Omental fat pad (tissue), 4 donors: ENCODE measurements around the gene TBC1D16. TPM values are rescaled to one million over a fixed set of nuclear protein-coding genes. Genes with fewer than 3 reads are reported as not detected.

Source experiments
- ATAC-seq: fragments of 150-250 bp; one replicate; pipeline ENCODE4 v1.9.1; 2016; ENCODE audit warnings: mild to moderate bottlenecking, moderate library complexity; ENCODE audit not compliant: low FRiP score
- DNase-seq: peaks from one replicate; pipeline ENCODE4 v3.0.0-alpha.2; 2019; ENCODE audit warnings: low spot score
- CTCF ChIP-seq, 3 donors: fragments of 450-650 bp; IDR thresholded peaks; one replicate each; pipeline ENCODE4 v1.5.1; 2016 to 2017; ENCODE audit warnings: antibody characterized with exemption in 3 of 3, mild to moderate bottlenecking in 3 of 3, moderate library complexity in 2 of 3
- total RNA-seq, 4 donors: library from RNA; depleted of rRNA; stranded (reverse); fragments of >200 nt; gene quantifications; one replicate each; pipeline ENCODE4 v1.1.0, GENCODE V29; 2016

TBC1D16 gene
- total RNA-seq, 4 donors from 2014 or later, result 46.1 to 97.9 (median 65.3) TPM

- no peak for TF ChIP-seq CTCF (IDR thresholded peaks at IDR 0.05)
- no peak for ATAC-seq
- no peak for DNase-seq
These were observed 10.5 kb downstream of the TBC1D16 start for GRCh38 chr17:80025140-80025539.

GRCh38 chr17:80024206-80024972, 11.3 kb downstream of the TBC1D16 start:
- ATAC-seq (peak; percentile 34), DNase-seq (no peak)
- no peak for TF ChIP-seq CTCF (IDR thresholded peaks at IDR 0.05)

- DNase-seq (no peak), ATAC-seq (no peak)
- TF ChIP-seq CTCF (IDR thresholded peaks at IDR 0.05), result no peak
These were observed 12.0 kb downstream of the TBC1D16 start for GRCh38 chr17:80023481-80024205.

- ATAC-seq, result no peak
- DNase-seq, result no peak
- TF ChIP-seq CTCF (IDR thresholded peaks at IDR 0.05), result no peak
These were observed 14.1 kb downstream of the TBC1D16 start for GRCh38 chr17:80021600-80021999.

- no peak for DNase-seq
- ATAC-seq, result no peak
- no peak for TF ChIP-seq CTCF (IDR thresholded peaks at IDR 0.05)
These were observed 16.6 kb downstream of the TBC1D16 start for GRCh38 chr17:80018917-80019651.

- ATAC-seq (no peak), DNase-seq (no peak)
- no peak for TF ChIP-seq CTCF (IDR thresholded peaks at IDR 0.05)
These were observed 18.3 kb downstream of the TBC1D16 start for GRCh38 chr17:80017226-80018010.
